HCT116 (cell line): ENCODE data around the gene APOLD1.

Experiments used
- CBX3 ChIP-seq: IDR thresholded peaks from 2 replicates; pipeline ENCODE4 v1.6.1; 2012; ENCODE audit warnings: low read depth
- CEBPB ChIP-seq: IDR thresholded peaks from 2 replicates; pipeline ENCODE4 v1.6.1; 2012; ENCODE audit warnings: low read depth
- CTCF ChIP-seq, 3 experiments: fragments of 200-600 bp in 1 of 3; sonication (generic) in 1 of 3; IDR thresholded peaks in 2 of 3; conservative IDR thresholded peaks in 1 of 3; 2 replicates each; pipeline ENCODE4 v1.5.1; 2012 to 2017; ENCODE audit warnings: low read depth in 2 of 3, low read length in 2 of 3, antibody characterized with exemption in 1 of 3, borderline replicate concordance in 1 of 3, control low read depth in 1 of 3, mild to moderate bottlenecking in 1 of 3, mixed read lengths in 1 of 3, mixed run types in 1 of 3, moderate library complexity in 1 of 3; ENCODE audit not compliant: insufficient read depth in 1 of 3
- EZH2 ChIP-seq: fragments of 200-600 bp; sonication (generic); IDR thresholded peaks from 2 replicates; pipeline ENCODE4 v1.6.1; 2017; ENCODE audit warnings: antibody characterized with exemption, mixed run types
- EZH2phosphoT487 ChIP-seq: fragments of 200-600 bp; IDR thresholded peaks from 2 replicates; pipeline ENCODE4 v1.6.1; 2018; ENCODE audit warnings: antibody characterized with exemption, borderline replicate concordance
- JUND ChIP-seq: IDR thresholded peaks from 2 replicates; pipeline ENCODE4 v1.6.1; 2012
- POLR2A ChIP-seq: IDR thresholded peaks from 2 replicates; pipeline ENCODE4 v1.7.0; 2011; ENCODE audit warnings: borderline replicate concordance; ENCODE audit not compliant: insufficient read depth, insufficient read length; ENCODE audit errors: extremely low read depth
- POLR2AphosphoS5 ChIP-seq: IDR thresholded peaks from 2 replicates; pipeline ENCODE4 v1.6.1; 2011; ENCODE audit warnings: mild to moderate bottlenecking, low read depth, low read length, moderate library complexity
- REST ChIP-seq: IDR thresholded peaks from 2 replicates; pipeline ENCODE4 v1.6.1; 2012; ENCODE audit warnings: low read depth
- SP1 ChIP-seq: IDR thresholded peaks from 2 replicates; pipeline ENCODE4 v1.6.1; 2012; ENCODE audit warnings: low read depth
- TCF7L2 ChIP-seq: IDR thresholded peaks from 2 replicates; pipeline ENCODE4 v1.7.0; 2011; ENCODE audit warnings: borderline replicate concordance, inconsistent platforms; ENCODE audit not compliant: insufficient read depth, insufficient read length; ENCODE audit errors: extremely low read depth
- ZNF274 ChIP-seq: fragments of 200-500 bp; sonication (Bioruptor generic); IDR thresholded peaks from 2 replicates; pipeline ENCODE4 v1.6.1; 2014; ENCODE audit warnings: mild to moderate bottlenecking, low read depth, low read length, inconsistent platforms
- TF ChIP-seq, protein P1 (sequence below): IDR thresholded peaks from 2 replicates; pipeline ENCODE4 v1.6.1; 2012

DNA sequence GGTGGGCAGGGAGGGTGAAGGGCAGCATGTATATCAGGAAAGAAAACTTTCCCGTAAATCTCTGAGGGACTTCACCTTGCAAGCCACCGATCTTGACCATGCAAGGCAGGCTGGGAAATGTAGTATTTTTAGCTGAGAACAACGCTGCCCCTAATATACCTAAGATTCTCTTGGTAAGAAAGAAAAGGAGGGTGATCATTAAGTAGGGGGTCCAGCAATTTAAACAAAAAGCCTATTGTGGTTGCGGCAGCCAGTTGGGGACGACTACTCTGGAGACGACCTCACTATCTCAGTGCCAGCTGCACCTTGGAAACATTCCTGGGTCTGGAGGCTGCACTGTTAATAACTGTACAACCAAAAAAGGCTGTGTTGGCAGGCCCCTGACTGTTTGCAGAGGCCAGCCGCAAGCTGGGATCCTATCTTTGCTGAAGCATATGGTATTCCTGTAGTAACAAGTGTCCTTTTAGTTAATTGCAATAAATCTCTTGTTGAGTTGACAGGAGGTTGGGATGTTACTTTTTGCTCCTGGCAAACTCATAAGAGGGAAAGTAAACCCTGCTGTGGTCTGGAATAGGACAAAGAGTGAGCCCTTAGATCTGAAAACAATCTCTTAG lies 6.4 kb downstream of the APOLD1 start:
- TF ChIP-seq REST, result no peak
- no peak for TF ChIP-seq CEBPB
- no peak for TF ChIP-seq POLR2A
- TF ChIP-seq CTCF (IDR thresholded peaks at IDR 0.05 in 2 of 3, conservative IDR thresholded peaks at IDR 0.05 in 1 of 3; ENCODE audit: borderline replicate concordance in 1 of 3, insufficient read depth in 1 of 3, low read depth in 2 of 3, low read length in 2 of 3), result no peak
- no peak for TF ChIP-seq EZH2phosphoT487
- TF ChIP-seq SP1, result no peak
- TF ChIP-seq, protein P1, sequence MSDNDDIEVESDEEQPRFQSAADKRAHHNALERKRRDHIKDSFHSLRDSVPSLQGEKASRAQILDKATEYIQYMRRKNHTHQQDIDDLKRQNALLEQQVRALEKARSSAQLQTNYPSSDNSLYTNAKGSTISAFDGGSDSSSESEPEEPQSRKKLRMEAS, result no peak
- no peak for TF ChIP-seq ZNF274
- TF ChIP-seq JUND, result no peak
- no peak for TF ChIP-seq POLR2AphosphoS5
- no peak for TF ChIP-seq EZH2
- TF ChIP-seq TCF7L2, result no peak
- no peak for TF ChIP-seq CBX3
